Peyer's patch (tissue), 4 donors: Measurements from ENCODE around the gene LIPC. TPM values are rescaled to one million over a fixed set of nuclear protein-coding genes. Genes with fewer than 3 reads are reported as not detected.

Experiments used
- DNase-seq, 3 donors: peaks; one replicate each; pipeline ENCODE4 v3.0.0-alpha.2; 2017 to 2019
- H3K27ac ChIP-seq, 4 donors: fragments of 200-600 bp; sonication (generic); one replicate each; pipeline ENCODE4 v1.5.1; 2016 to 2019
- H3K27me3 ChIP-seq, 2 donors: fragments of 200-600 bp; sonication (generic); one replicate each; pipeline ENCODE4 v1.5.1; 2019
- H3K36me3 ChIP-seq, 3 donors: fragments of 200-600 bp; sonication (generic); one replicate each; pipeline ENCODE4 v1.5.1; 2016 to 2019
- H3K4me1 ChIP-seq, 4 donors: fragments of 200-600 bp; sonication (generic); one replicate each; pipeline ENCODE4 v1.5.1; 2016 to 2019
- H3K4me3 ChIP-seq, 4 donors: fragments of 200-600 bp; sonication (generic); 1 replicate in 3 of 4; 2 replicates in 1 of 4; pipeline ENCODE4 v1.5.1; 2016 to 2019; ENCODE audit warnings: mild to moderate bottlenecking in 1 of 4
- H3K9me3 ChIP-seq, 4 donors: fragments of 200-600 bp; sonication (generic); one replicate each; pipeline ENCODE4 v1.5.1; 2016 to 2019; ENCODE audit warnings: mild to moderate bottlenecking in 1 of 4
- POLR2A ChIP-seq, 2 donors: fragments of 450-650 bp; IDR thresholded peaks; one replicate each; pipeline ENCODE4 v1.5.1; 2017; ENCODE audit warnings: antibody characterized with exemption in 2 of 2, mild to moderate bottlenecking in 2 of 2, moderate library complexity in 2 of 2
- total RNA-seq, 4 donors: library from RNA; depleted of rRNA; stranded (reverse); fragments of >200 nt; gene quantifications; one replicate each; pipeline ENCODE4 v1.1.0, GENCODE V29; 2016
- TF ChIP-seq, protein P1 (sequence below), 6 experiments: fragments of 450-650 bp in 4 of 6; fragments of 200-600 bp in 2 of 6; sonication (generic) in 1 of 6; IDR thresholded peaks; one replicate each; pipeline ENCODE4 v1.5.1; 2017 to 2019; ENCODE audit warnings: antibody characterized with exemption in 6 of 6, mild to moderate bottlenecking in 3 of 6, moderate library complexity in 1 of 6

Gene LIPC
- total RNA-seq, result 1 to 10 TPM in 2 of 4 donors, under 1 TPM in 1, not detected in 1; 0.40 to 8.9 (median 1.0) TPM

DNA sequence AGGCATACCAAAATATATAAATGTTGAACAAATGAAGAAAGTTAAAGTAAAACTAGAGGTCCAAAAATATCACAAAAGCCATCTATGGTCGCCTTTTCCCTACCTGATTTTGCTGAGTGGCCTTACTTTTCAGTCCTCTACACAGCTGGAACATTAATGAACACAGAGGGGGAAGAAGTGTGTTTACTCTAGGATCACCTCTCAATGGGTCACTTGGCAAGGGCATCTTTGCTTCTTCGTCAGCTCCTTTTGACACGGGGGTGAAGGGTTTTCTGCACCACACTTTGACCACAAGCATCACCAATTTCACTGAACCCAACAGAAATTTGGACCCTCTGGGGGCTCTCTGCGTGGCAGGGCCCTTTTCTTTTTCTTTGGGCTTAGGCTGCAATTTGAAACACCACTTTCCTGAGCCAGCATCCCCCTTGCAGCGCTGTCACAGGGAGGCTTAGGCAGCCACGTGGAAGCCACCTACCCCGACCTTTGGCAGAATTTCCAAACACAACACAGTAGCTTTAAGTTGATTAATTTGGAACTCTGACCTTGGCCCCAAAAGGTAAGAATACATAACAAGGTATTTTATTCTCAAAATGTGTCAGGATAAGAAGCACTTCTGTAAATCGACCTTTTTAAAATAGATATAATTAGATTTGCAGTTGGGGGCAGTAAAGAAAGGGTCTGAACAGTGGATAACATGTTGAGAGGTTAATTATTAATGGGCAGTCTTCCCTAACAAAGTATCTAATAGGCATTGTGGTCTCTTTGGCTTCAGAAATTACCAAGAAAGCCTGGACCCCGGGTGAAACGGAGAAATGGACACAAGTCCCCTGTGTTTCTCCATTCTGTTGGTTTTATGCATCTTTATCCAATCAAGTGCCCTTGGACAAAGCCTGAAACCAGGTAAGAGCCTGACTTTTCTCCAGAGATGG, at the start of gene LIPC:
LIPC (plus strand) TSS at position 771 of the 929 bp plus-strand sequence; CDS start at position 813, 42 bp downstream.
- H3K27ac ChIP-seq, result no peak within 1 kb of the TSS

DNA sequence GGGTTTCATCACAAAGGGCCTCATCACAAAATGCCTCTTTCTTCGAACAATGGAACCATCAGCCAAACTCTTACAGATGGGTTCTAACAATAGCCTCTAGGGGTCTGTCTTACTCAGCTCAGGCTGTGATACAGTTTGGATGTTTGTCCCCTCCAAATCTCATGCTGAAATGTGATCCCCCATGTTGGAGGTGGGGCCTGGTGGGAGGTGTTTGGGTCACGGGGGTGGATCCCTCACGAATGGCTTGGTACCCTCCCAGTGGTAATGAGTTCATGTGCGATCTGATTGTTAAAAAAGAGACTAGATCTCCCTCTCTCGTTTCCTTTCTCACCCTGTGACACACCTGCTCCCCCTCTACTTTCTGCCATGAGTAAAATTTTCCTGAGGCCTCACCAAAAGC, 47.9 kb upstream of the LIPC start:
- H3K27me3 ChIP-seq, result no peaks in the 10 kb centered on the region
- H3K4me3 ChIP-seq, result no peak overlapping the region
- H3K36me3 ChIP-seq, result no peaks in the 10 kb centered on the region
- no peaks in the 10 kb centered on the region for H3K4me1 ChIP-seq
- TF ChIP-seq, protein P1, sequence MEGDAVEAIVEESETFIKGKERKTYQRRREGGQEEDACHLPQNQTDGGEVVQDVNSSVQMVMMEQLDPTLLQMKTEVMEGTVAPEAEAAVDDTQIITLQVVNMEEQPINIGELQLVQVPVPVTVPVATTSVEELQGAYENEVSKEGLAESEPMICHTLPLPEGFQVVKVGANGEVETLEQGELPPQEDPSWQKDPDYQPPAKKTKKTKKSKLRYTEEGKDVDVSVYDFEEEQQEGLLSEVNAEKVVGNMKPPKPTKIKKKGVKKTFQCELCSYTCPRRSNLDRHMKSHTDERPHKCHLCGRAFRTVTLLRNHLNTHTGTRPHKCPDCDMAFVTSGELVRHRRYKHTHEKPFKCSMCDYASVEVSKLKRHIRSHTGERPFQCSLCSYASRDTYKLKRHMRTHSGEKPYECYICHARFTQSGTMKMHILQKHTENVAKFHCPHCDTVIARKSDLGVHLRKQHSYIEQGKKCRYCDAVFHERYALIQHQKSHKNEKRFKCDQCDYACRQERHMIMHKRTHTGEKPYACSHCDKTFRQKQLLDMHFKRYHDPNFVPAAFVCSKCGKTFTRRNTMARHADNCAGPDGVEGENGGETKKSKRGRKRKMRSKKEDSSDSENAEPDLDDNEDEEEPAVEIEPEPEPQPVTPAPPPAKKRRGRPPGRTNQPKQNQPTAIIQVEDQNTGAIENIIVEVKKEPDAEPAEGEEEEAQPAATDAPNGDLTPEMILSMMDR (IDR thresholded peaks at IDR 0.05), result no peak
- no peak for TF ChIP-seq POLR2A (IDR thresholded peaks at IDR 0.05)
- no peaks in the 10 kb centered on the region for H3K9me3 ChIP-seq
- H3K27ac ChIP-seq, result no peak overlapping the region
- no peak for DNase-seq

More for the DNA sequence above, at the start of gene LIPC:
- Histone ChIP-seq H3K27me3 (no peaks in the 10 kb centered on the region), H3K4me3 (no peak within 1 kb of the TSS), H3K4me1 (peaks cover 0 to 5% (median 0%) of the 10 kb centered on the region in 4 donors), H3K36me3 (no peaks in the 10 kb centered on the region), H3K9me3 (no peaks in the 10 kb centered on the region)
- TF ChIP-seq POLR2A (IDR thresholded peaks at IDR 0.05), result no peak
- TF ChIP-seq, protein P1 (IDR thresholded peaks at IDR 0.05), result no peak
- DNase-seq, result no peak

DNA sequence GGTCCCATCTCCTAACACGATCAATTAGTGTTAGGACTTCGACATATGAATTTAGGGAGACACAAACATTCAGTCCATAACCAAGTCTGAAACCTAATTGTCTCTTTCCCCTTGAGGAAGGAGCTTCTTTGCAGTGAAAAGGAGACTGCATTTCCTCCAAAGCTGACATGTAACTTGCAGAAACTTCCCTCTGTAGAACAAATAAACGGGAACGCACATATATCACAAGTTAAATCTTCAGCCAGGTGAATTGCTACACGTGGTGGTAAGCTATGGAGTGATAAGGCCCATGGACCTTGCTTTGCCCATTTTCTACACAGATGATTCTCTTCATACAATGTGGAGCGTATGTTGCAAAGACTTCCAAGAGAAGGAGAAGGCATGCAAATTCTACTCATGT, 47.1 kb upstream of the LIPC start:
- H3K36me3 ChIP-seq, result no peaks in the 10 kb centered on the region
- no peaks in the 10 kb centered on the region for H3K4me1 ChIP-seq
- H3K27ac ChIP-seq, result no peak overlapping the region
- no peaks in the 10 kb centered on the region for H3K27me3 ChIP-seq
- TF ChIP-seq POLR2A (IDR thresholded peaks at IDR 0.05), result no peak
- TF ChIP-seq, protein P1 (IDR thresholded peaks at IDR 0.05), result no peak
- no peak overlapping the region for H3K4me3 ChIP-seq
- no peaks in the 10 kb centered on the region for H3K9me3 ChIP-seq
- DNase-seq, result no peak

DNA sequence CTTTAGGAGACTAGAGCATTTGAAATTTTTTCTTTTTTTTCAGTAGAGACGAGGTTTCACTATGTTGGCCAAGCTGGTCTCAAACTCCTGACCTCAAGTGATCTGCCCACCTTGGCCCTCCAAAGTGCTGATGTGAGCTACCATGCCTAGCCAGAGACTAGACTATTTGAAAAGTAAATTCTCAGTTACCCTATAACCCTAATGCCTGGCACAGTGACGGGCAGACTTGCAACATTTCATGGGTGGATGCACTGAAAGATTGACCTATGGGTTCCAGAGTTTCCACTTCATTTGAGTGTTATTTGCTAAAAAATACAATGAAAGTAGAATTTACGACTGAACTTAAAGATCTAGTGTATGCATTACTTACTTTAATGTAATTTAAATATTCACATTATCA, 45.7 kb upstream of the LIPC start:
- H3K4me3 ChIP-seq, result no peak overlapping the region
- TF ChIP-seq, protein P1 (IDR thresholded peaks at IDR 0.05), result no peak
- TF ChIP-seq POLR2A (IDR thresholded peaks at IDR 0.05), result no peak
- no peaks in the 10 kb centered on the region for H3K36me3 ChIP-seq
- no peak for DNase-seq
- no peak overlapping the region for H3K27ac ChIP-seq
- no peaks in the 10 kb centered on the region for H3K9me3 ChIP-seq
- H3K4me1 ChIP-seq, result no peaks in the 10 kb centered on the region
- H3K27me3 ChIP-seq, result no peaks in the 10 kb centered on the region

DNA sequence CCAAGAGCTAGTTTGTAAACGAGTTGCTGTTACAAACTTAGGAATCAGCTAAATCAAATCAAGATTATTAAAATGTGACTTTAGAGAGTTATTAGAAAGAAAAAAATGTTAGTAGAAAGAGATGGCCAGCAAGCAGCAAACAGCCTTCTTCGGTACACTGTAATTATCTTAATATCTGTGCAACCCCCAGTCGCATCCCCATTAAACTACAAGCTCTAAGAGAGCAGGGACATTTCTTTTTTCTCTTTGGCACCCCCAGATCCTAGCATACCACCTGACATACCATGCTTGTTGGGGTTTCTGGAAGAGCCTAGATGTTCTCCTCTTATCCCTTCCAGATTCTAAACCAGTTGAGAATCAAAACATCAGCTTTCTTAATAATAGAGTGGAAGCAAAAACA, 45.1 kb upstream of the LIPC start:
- no peak overlapping the region for H3K4me3 ChIP-seq
- TF ChIP-seq, protein P1 (IDR thresholded peaks at IDR 0.05), result no peak
- TF ChIP-seq POLR2A (IDR thresholded peaks at IDR 0.05), result no peak
- H3K27me3 ChIP-seq, result no peaks in the 10 kb centered on the region
- H3K36me3 ChIP-seq, result no peaks in the 10 kb centered on the region
- no peak overlapping the region for H3K27ac ChIP-seq
- H3K4me1 ChIP-seq, result no peaks in the 10 kb centered on the region
- DNase-seq, result no peak
- H3K9me3 ChIP-seq, result no peaks in the 10 kb centered on the region
